Neural cell (in vitro differentiated cells): Measurements from ENCODE around the gene KRTAP10-10. TPM values are rescaled to one million over a fixed set of nuclear protein-coding genes. Genes with fewer than 3 reads are reported as not detected.

Experiments
- H2AFZ ChIP-seq: fragments of 200-600, 300-800 bp; sonication (generic), shearing (Covaris generic); 2 replicates; pipeline ENCODE4 v1.6.0; 2014; ENCODE audit warnings: low read depth, mild to moderate bottlenecking, antibody characterized with exemption, low read length, moderate library complexity
- H3F3A ChIP-seq: fragments of 200-600 bp; shearing (Covaris generic); 2 replicates; pipeline ENCODE4 v1.6.1; 2016; ENCODE audit warnings: mild to moderate bottlenecking, moderate library complexity, mixed read lengths, antibody characterized with exemption, low read length; ENCODE audit not compliant: insufficient read depth, poor library complexity, severe bottlenecking
- H3K27ac ChIP-seq: fragments of 200-600, 300-800 bp; sonication (generic), shearing (Covaris generic); 2 replicates; pipeline ENCODE4 v1.5.1; 2014; ENCODE audit warnings: mild to moderate bottlenecking, low read length, moderate library complexity
- H3K27me3 ChIP-seq: fragments of 300-800, 200-600 bp; sonication (generic), shearing (Covaris generic); 2 replicates; pipeline ENCODE4 v1.6.0; 2014; ENCODE audit warnings: mild to moderate bottlenecking, low read depth, low read length, moderate library complexity; ENCODE audit not compliant: insufficient read depth
- H3K36me3 ChIP-seq: fragments of 300-800, 200-600 bp; sonication (generic), shearing (Covaris generic); 2 replicates; pipeline ENCODE4 v1.5.1; 2014; ENCODE audit warnings: mild to moderate bottlenecking, antibody characterized with exemption, low read length, moderate library complexity; ENCODE audit not compliant: insufficient read depth
- H3K4me2 ChIP-seq: fragments of 300-800, 200-600 bp; sonication (generic), shearing (Covaris generic); 2 replicates; pipeline ENCODE4 v1.6.0; 2014; ENCODE audit warnings: mild to moderate bottlenecking, low read length
- H3K4me3 ChIP-seq: fragments of 300-800, 200-600 bp; sonication (generic), shearing (Covaris generic); 2 replicates; pipeline ENCODE4 v1.5.1; 2014; ENCODE audit warnings: mild to moderate bottlenecking, low read length, moderate library complexity
- H3K79me2 ChIP-seq: fragments of 200-600 bp; shearing (Covaris generic); replicated peaks from 2 replicates; pipeline ENCODE4 v1.6.0; 2014; ENCODE audit warnings: mild to moderate bottlenecking, low read length, moderate library complexity; ENCODE audit not compliant: insufficient read depth
- H3K9ac ChIP-seq: fragments of 300-800, 200-600 bp; sonication (generic), shearing (Covaris generic); 2 replicates; pipeline ENCODE4 v1.6.1; 2016; ENCODE audit warnings: mild to moderate bottlenecking, low read length, mixed read lengths
- H3K9me2 ChIP-seq: fragments of 200-600 bp; shearing (Covaris generic); 2 replicates; pipeline ENCODE4 v1.6.1; 2016; ENCODE audit warnings: mild to moderate bottlenecking, low read length, mixed read lengths; ENCODE audit not compliant: insufficient read depth
- H3K9me3 ChIP-seq: fragments of 200-600, 300-800 bp; sonication (generic), shearing (Covaris generic); 2 replicates; pipeline ENCODE4 v1.6.1; 2016; ENCODE audit warnings: mild to moderate bottlenecking, mixed run types, low read length, moderate library complexity, mixed read lengths
- H4K20me1 ChIP-seq: fragments of 200-600 bp; shearing (Covaris generic); 2 replicates; pipeline ENCODE4 v1.6.1; 2016; ENCODE audit warnings: mild to moderate bottlenecking, mixed run types; ENCODE audit not compliant: insufficient read depth
- EP300 ChIP-seq: fragments of 450-650 bp; conservative IDR thresholded peaks from 2 replicates; pipeline ENCODE4 v1.6.1; 2014; ENCODE audit warnings: antibody characterized with exemption, mild to moderate bottlenecking, moderate library complexity; ENCODE audit not compliant: poor library complexity, severe bottlenecking
- EZH2 ChIP-seq: fragments of 200-600, 300-800 bp; shearing (Covaris generic), sonication (generic); IDR thresholded peaks from 2 replicates; pipeline ENCODE4 v1.6.1; 2014; ENCODE audit warnings: antibody characterized with exemption, low read length, borderline replicate concordance, mild to moderate bottlenecking; ENCODE audit not compliant: insufficient read depth, poor library complexity, severe bottlenecking
- MXI1 ChIP-seq: fragments of 450-650 bp; conservative IDR thresholded peaks from 2 replicates; pipeline ENCODE4 v1.6.1; 2014; ENCODE audit warnings: antibody characterized with exemption, mild to moderate bottlenecking; ENCODE audit not compliant: poor library complexity, severe bottlenecking
- POLR2AphosphoS5 ChIP-seq: IDR thresholded peaks from 2 replicates; pipeline ENCODE4 v1.6.1; 2012
- RAD21 ChIP-seq: fragments of 450-650 bp; conservative IDR thresholded peaks from 2 replicates; pipeline ENCODE4 v1.6.1; 2014; ENCODE audit warnings: antibody characterized with exemption, mild to moderate bottlenecking, moderate library complexity
- SMC3 ChIP-seq: fragments of 450-650 bp; conservative IDR thresholded peaks from 2 replicates; pipeline ENCODE4 v1.6.1; 2014; ENCODE audit warnings: antibody characterized with exemption, mild to moderate bottlenecking, moderate library complexity; ENCODE audit not compliant: poor library complexity
- TAF1 ChIP-seq: IDR thresholded peaks from 2 replicates; pipeline ENCODE4 v1.6.1; 2012; ENCODE audit warnings: low read depth
- polyA plus RNA-seq: library from polyadenylated mRNA; depleted of rRNA; stranded (reverse); fragments of >200 nt; gene quantifications from 2 replicates; pipeline ENCODE4 v1.2.3, GENCODE V29; 2014
- TF ChIP-seq, protein P1 (sequence below): fragments of 450-650 bp; IDR thresholded peaks from 2 replicates; pipeline ENCODE4 v1.5.1; 2014; ENCODE audit warnings: antibody characterized with exemption, mild to moderate bottlenecking, moderate library complexity; ENCODE audit not compliant: poor library complexity, severe bottlenecking
- TF ChIP-seq, protein P2 (sequence below): IDR thresholded peaks from 2 replicates; pipeline ENCODE4 v1.6.1; 2012; ENCODE audit warnings: borderline replicate concordance

Gene KRTAP10-10
- polyA plus RNA-seq, 1 donor from 2014 or later: not detected

GRCh38 chr21:44649521-44650100, 12.5 kb downstream of the KRTAP10-10 start:
- Histone ChIP-seq H3K9me3 (no peaks in the 10 kb centered on the region), H3F3A (no peaks in the 10 kb centered on the region), H3K9ac (no peak overlapping the region), H3K4me3 (no peak overlapping the region), H3K36me3 (no peaks in the 10 kb centered on the region), H3K27me3 (no peaks in the 10 kb centered on the region), H3K4me2 (no peak overlapping the region), H3K79me2 (no peaks in the 10 kb centered on the region), H2AFZ (no peak overlapping the region), H4K20me1 (no peaks in the 10 kb centered on the region), H3K27ac (no peak overlapping the region), H3K9me2 (no peaks in the 10 kb centered on the region)
- TF ChIP-seq TAF1: no peak
- TF ChIP-seq, protein P1, sequence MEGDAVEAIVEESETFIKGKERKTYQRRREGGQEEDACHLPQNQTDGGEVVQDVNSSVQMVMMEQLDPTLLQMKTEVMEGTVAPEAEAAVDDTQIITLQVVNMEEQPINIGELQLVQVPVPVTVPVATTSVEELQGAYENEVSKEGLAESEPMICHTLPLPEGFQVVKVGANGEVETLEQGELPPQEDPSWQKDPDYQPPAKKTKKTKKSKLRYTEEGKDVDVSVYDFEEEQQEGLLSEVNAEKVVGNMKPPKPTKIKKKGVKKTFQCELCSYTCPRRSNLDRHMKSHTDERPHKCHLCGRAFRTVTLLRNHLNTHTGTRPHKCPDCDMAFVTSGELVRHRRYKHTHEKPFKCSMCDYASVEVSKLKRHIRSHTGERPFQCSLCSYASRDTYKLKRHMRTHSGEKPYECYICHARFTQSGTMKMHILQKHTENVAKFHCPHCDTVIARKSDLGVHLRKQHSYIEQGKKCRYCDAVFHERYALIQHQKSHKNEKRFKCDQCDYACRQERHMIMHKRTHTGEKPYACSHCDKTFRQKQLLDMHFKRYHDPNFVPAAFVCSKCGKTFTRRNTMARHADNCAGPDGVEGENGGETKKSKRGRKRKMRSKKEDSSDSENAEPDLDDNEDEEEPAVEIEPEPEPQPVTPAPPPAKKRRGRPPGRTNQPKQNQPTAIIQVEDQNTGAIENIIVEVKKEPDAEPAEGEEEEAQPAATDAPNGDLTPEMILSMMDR: no peak
- no peak for TF ChIP-seq EZH2
- TF ChIP-seq RAD21: no peak
- TF ChIP-seq, protein P2, sequence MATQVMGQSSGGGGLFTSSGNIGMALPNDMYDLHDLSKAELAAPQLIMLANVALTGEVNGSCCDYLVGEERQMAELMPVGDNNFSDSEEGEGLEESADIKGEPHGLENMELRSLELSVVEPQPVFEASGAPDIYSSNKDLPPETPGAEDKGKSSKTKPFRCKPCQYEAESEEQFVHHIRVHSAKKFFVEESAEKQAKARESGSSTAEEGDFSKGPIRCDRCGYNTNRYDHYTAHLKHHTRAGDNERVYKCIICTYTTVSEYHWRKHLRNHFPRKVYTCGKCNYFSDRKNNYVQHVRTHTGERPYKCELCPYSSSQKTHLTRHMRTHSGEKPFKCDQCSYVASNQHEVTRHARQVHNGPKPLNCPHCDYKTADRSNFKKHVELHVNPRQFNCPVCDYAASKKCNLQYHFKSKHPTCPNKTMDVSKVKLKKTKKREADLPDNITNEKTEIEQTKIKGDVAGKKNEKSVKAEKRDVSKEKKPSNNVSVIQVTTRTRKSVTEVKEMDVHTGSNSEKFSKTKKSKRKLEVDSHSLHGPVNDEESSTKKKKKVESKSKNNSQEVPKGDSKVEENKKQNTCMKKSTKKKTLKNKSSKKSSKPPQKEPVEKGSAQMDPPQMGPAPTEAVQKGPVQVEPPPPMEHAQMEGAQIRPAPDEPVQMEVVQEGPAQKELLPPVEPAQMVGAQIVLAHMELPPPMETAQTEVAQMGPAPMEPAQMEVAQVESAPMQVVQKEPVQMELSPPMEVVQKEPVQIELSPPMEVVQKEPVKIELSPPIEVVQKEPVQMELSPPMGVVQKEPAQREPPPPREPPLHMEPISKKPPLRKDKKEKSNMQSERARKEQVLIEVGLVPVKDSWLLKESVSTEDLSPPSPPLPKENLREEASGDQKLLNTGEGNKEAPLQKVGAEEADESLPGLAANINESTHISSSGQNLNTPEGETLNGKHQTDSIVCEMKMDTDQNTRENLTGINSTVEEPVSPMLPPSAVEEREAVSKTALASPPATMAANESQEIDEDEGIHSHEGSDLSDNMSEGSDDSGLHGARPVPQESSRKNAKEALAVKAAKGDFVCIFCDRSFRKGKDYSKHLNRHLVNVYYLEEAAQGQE: no peak
- TF ChIP-seq SMC3: no peak
- no peak for TF ChIP-seq EP300
- no peak for TF ChIP-seq MXI1
- TF ChIP-seq POLR2AphosphoS5: no peak

- H4K20me1 ChIP-seq: no peaks in the 10 kb centered on the region
- no peaks in the 10 kb centered on the region for H3K9me3 ChIP-seq
- H3K4me3 ChIP-seq: no peak overlapping the region
- H3F3A ChIP-seq: no peaks in the 10 kb centered on the region
- no peak overlapping the region for H3K27ac ChIP-seq
- no peaks in the 10 kb centered on the region for H3K36me3 ChIP-seq
- TF ChIP-seq RAD21: no peak
- no peak overlapping the region for H3K9ac ChIP-seq
- no peak overlapping the region for H2AFZ ChIP-seq
- H3K27me3 ChIP-seq: no peaks in the 10 kb centered on the region
- H3K79me2 ChIP-seq: no peaks in the 10 kb centered on the region
- no peaks in the 10 kb centered on the region for H3K9me2 ChIP-seq
- H3K4me2 ChIP-seq: no peak overlapping the region
Observed at GRCh38 chr21:44650265-44650972, 13.3 kb downstream of the KRTAP10-10 start.
